GM11168 (cell line): ENCODE data around the gene TNFRSF25.

Source experiments
- in situ Hi-C: fragments of 300-500 bp; cut with MboI; formaldehyde crosslinking; loops from one replicate; pipeline ENCODE4 v1.12.0; 2022; ENCODE audit warnings: low sequenced_read_pairs; ENCODE audit not compliant: unreplicated experiment

TNFRSF25 gene, protein sequence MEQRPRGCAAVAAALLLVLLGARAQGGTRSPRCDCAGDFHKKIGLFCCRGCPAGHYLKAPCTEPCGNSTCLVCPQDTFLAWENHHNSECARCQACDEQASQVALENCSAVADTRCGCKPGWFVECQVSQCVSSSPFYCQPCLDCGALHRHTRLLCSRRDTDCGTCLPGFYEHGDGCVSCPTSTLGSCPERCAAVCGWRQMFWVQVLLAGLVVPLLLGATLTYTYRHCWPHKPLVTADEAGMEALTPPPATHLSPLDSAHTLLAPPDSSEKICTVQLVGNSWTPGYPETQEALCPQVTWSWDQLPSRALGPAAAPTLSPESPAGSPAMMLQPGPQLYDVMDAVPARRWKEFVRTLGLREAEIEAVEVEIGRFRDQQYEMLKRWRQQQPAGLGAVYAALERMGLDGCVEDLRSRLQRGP

DNA sequence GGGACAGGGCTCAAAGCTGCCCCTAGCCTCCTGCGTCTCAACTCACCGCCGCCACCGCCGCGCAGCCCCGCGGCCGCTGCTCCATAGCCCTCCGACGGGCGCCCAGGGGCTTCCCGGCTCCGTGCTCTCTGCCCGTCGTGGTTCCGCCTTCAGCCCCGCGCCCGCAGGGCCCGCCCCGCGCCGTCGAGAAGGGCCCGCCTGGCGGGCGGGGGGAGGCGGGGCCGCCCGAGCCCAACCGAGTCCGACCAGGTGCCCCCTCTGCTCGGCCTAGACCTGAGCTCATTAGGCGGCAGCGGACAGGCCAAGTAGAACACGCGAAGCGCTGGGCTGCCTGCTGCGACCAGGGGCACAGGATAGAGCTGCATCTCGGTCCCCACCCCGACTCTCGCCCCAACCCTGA lies at the start of gene TNFRSF25:
TNFRSF25 (minus strand) TSS at position 151 of the 400 bp plus-strand sequence; CDS start at position 85, 66 bp downstream.
- in situ Hi-C loops: no loop called here

- in situ Hi-C loops: no loop called here
Measured at GRCh38 chr1:6515771-6516170, 49.8 kb upstream of the TNFRSF25 start.

GRCh38 chr1:6513320-6513801 lies 47.4 kb upstream of the TNFRSF25 start:
- in situ Hi-C loops: no loop called here

GRCh38 chr1:6512908-6513280 lies 46.9 kb upstream of the TNFRSF25 start:
- in situ Hi-C loops: no loop called here

DNA sequence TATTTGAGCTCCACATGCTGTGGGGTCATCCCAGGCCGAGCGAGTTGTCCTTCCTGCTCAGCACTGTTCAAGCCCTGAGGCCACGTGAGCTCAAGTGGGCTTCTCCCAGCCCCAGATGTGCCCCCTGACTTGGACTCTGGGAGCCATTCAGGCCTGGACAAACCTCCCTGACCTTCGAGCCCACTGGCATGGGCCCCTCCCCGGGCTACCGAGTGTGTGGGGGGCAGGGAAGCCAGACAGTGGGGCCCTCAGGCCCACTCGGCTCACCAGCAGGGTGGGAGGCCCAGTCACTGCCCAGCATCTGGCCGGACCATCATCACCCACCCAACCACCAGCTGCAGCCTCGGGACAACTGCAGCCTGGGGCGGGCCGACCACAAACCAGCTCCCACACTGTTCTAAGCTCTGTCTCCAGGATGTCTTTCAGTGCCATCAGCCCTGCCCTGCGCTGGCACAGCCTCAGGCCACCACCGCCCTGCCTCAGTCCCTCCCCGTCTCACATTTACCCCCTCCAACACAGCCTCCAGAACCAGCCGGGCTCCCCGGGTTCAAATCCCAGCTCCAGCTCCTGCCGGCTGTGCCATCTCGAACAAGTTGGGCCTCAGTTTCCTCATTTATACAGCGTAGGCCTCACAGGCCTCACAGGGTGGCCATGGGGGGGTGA lies 46.4 kb upstream of the TNFRSF25 start:
- in situ Hi-C loops: no loop called here

GRCh38 chr1:6511561-6512244 lies 45.7 kb upstream of the TNFRSF25 start:
- in situ Hi-C loops: no loop called here

DNA sequence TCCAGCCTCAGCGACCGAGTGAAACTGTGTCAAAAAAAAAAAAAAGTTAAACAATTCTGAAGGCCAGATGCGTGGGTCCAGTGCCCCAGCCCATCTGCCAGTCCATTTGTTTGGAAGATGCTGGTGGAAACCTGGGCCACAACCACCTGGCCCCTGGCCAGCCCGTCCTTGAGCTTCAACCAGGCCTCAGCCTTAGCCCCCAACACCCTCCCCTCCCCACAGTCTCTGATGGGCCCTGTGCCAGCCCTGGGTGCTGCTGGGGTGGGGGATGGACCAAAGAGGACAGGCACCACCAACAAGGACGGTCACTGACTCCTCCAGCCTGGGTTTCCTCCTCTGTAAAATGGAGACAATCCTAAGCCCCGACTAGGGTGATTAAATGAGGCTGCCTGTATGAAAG lies 45.1 kb upstream of the TNFRSF25 start:
- in situ Hi-C loops: no loop called here

DNA sequence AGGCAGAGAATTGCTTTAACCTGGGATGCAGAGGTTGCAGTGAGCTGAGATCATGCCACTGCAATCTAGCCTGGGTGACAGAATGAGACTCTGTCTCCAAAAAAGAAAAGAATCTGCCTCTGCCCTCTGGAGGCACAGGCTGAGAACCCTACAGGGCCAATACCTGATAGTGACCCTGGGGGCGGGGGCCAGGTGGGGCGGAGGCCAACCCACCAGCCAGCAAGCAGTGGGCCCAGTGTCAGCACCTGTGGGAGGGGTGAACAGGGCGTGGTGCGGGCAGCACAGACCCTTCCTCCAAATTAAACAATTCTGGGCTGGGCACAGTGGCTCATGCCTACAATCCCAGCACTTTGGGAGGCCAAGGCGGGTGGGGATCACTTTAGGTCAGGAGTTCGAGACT lies 44.5 kb upstream of the TNFRSF25 start:
- in situ Hi-C loops: no loop called here

- in situ Hi-C loops: no loop called here
Measured at GRCh38 chr1:6509919-6510291, 43.9 kb upstream of the TNFRSF25 start.

DNA sequence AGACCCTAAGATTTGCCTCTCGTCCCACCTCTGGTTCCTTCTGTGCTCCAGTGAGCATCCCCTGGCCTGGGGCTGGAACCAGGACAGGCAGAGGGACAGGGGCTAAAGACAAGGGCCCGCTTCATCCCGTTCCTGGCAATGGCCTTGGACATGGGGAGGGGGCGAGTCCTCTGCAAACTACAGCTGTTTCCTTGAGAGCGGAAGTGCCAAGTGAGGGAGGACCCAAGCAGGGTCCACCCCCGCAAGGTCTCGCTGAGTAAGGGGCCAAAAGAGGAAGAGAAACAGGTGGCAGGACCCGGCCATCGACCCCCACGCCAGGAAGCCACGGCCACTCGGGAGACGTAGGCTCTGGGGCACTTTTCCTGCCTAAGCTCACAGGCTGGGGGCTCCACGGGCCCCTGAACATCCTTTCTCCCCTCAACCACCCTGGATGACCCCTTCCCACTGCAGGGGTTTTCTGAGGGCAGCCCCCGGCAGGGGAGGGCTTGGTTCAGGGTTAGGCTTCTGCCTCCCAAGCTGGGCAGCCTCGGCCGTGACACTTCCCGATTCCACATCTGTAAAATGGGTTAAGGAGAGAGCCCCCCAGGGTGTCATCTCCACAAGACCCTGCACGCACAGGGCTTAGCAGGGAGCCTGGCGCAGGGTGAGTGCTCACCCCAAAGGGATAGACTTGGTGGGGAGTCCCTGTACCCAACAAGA lies 43.4 kb upstream of the TNFRSF25 start:
- in situ Hi-C loops: no loop called here

DNA sequence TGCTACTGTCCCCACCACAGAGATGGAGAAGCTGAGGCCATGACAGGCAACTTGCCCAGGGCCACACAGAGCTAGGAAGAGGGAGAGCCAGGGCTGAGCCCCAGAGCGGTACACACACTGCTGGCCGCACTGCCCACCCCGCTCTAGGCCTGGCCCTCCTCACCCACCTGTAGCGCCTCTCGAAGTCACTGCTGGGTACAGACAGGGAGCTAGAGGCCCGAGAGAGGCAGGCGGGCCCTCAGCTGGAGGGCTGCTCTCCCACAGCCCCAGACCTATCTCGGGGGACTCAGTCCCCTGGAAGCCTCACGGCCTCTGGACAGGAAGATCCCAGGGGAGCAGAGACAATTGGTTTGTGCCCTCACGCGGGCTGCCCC lies 42.8 kb upstream of the TNFRSF25 start:
- in situ Hi-C loops: no loop called here

- in situ Hi-C loops: no loop called here
Measured at GRCh38 chr1:6508154-6508815, 42.3 kb upstream of the TNFRSF25 start.

GRCh38 chr1:6507461-6507911 lies 41.5 kb upstream of the TNFRSF25 start:
- in situ Hi-C loops: no loop called here

- in situ Hi-C loops: no loop called here
Measured at GRCh38 chr1:6507037-6507428, 41.1 kb upstream of the TNFRSF25 start.

DNA sequence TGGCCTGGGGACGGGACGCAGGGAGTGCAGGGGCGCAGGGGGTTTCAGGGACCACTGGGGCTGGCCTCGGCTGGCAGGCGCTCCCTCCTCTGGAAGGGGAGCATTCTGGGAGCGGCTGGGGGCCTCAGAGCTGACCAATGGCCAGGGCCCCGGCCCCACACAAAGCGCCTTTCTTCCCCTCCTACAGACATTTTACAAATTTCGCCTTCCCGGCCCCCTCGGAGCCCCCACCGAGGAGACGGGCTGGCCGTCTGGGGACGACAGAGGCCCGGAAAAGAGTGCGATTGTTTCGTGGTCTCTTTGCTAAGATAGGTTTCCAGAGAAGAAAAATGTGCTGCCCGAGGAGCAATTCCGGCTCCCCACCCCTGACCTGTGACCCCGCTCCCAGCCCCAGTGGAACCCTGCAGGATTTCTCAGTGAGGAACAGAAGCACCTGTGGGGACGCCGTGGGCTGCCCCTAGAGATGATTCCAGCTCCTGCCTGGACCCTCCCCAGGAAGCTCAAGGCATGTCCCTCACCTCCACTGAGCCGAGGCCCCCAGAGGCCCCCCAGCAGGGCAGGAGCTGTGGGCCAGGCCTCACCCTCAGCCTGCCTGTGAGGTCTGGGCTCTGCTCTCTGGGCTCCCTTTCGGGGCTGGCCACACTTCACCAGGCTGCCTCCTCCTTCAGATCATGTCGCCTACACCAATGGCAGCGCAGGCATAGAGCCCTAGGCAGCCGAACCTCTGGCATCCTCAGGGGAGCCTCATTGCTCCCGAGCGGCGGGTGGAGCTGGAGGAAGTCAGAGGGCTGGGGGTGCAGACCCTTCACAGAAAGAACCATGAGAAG lies 40.5 kb upstream of the TNFRSF25 start:
- in situ Hi-C loops: no loop called here

DNA sequence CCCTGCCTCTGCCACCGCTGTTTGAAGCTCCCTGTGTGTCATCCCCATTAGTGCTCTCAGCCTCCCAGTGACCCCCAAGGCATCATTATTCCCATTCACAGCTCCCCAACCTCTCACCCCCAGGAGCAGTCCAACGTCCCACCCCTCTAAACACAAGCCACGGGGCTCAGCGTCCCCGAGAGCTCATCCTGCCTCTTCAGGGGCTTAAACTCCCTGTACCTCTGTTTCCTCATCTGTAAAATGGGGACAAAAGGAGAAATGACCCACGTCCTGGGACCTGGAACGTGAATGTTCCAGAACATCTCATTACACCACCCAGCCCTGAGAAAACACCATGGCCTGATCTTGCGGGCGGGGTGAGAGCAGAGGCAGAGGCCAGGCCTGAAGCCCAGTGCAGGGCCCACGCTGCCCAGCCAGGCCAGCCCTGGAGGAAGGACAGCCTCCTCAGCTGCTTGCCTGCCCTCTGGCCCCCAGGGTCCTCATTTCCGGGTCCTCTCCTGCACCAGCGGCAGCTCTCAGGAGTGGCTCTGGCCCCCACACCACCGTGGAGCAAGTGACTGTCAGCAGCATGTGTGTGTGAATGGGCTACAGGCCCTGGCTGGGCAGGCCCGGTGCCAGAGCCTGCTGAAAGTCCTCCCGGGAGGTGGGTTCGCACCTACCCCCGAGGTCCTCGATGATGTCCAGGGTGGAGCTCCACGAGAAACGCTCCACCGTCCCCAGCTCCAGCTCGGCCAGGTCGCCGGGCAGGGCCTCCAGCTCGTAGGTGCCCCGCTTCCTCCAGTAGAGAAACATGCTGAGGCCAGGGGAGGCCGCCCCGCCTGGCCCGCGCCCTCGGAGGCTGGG lies 39.6 kb upstream of the TNFRSF25 start:
- in situ Hi-C loops: no loop called here

DNA sequence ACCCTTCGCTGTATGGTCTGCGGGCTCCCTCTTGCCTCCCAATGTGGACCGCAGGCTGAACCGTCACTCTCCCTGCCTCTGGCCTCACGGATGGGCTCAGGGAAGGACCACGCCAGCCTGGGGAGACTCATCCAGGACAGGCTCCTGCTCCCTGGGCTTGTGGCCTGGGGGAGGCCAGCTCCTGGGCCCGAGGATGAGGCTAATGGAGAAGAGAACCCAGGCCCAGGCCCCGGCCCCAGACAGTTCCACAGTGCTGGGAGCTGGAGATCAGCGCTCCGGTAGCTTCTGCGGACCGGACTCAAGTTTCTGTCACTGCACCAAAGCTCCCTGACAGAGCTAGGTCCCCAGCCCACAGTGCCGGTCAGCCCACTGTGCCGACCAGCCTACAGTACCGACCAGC lies 38.9 kb upstream of the TNFRSF25 start:
- in situ Hi-C loops: no loop called here

DNA sequence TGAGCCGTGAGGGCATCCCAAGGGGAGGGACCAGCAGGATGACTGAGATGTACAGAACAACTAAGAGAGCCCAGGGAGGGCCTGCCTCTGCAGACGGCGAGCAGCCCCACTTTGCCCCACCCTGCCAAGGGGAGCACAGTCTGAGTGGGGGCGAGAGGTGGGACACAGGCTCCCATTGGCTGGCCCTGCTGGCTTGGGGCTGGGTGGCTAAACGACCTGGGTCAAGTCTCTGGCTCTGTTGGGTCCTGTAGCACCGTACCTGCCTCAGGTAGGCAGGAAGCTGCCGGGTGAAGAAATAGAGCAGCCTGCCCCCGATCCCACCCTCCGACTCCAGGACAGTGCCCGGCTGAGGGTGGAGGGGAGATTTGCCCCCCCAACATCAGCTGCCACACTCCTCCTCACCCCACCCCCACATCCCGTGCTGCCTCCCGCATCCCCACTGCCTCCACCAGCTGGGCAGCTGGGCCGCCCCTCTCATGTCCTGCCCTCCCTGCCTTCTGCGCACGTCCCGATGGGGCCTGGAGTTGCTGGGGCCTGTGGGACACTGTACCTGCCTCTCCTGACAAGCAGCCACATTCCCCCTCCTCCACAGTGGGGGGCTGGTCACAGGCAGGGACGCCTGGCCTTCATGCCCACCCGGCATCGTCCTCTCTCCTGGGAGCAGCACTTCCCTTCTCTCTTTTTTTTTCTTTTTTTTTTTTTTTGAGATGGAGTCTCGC lies 38.1 kb upstream of the TNFRSF25 start:
- in situ Hi-C loops: no loop called here
